HepG2 (cell line): Measurements from ENCODE around the gene AAR2. TPM values are rescaled to one million over a fixed set of nuclear protein-coding genes. Genes with fewer than 3 reads are reported as not detected.

Experiments used
- CCDC6 ChIP-seq: sonication (generic); formaldehyde crosslinking; IDR thresholded peaks from 2 replicates; pipeline ENCODE4 v1.8.1; 2022; ENCODE audit warnings: mild to moderate bottlenecking, missing genetic modification reagents, moderate library complexity
- DPF2 ChIP-seq: sonication (generic); formaldehyde crosslinking; IDR thresholded peaks from 2 replicates; pipeline ENCODE4 v1.4.0; 2020; ENCODE audit warnings: mild to moderate bottlenecking, low read depth, missing genetic modification reagents, borderline replicate concordance
- EP300 ChIP-seq, 3 experiments: sonication (generic) in 1 of 3; formaldehyde crosslinking in 1 of 3; IDR thresholded peaks; 2 replicates each; pipeline versions ENCODE4 v1.5.1 to v1.6.1; 2011 to 2020; ENCODE audit warnings: low read depth in 2 of 3, low read length in 2 of 3, borderline replicate concordance in 1 of 3, improper control_type of control experiment in 1 of 3, mild to moderate bottlenecking in 1 of 3, missing genetic modification reagents in 1 of 3, moderate library complexity in 1 of 3
- HDAC2 ChIP-seq: sonication (generic); formaldehyde crosslinking; IDR thresholded peaks from 2 replicates; pipeline ENCODE4 v1.4.0; 2020; ENCODE audit warnings: missing genetic modification reagents
- KDM1A ChIP-seq: IDR thresholded peaks from 2 replicates; pipeline ENCODE4 v1.6.1; 2016; ENCODE audit warnings: missing compliant biosample characterization
- KLF16 ChIP-seq, 2 experiments: sonication (generic) in 1 of 2; formaldehyde crosslinking in 1 of 2; IDR thresholded peaks; 2 replicates each; pipeline versions ENCODE4 v1.6.1 to v1.8.0; 2016 to 2023; ENCODE audit warnings: missing genetic modification reagents in 2 of 2, missing compliant biosample characterization in 1 of 2
- MYNN ChIP-seq: sonication (generic); formaldehyde crosslinking; IDR thresholded peaks from 2 replicates; pipeline ENCODE4 v1.4.0; 2020; ENCODE audit warnings: mild to moderate bottlenecking, low read depth, missing genetic modification reagents
- NFE2 ChIP-seq: sonication (generic); formaldehyde crosslinking; IDR thresholded peaks from 2 replicates; pipeline ENCODE4 v1.4.0; 2020; ENCODE audit warnings: missing genetic modification reagents
- NR3C1 ChIP-seq: sonication (generic); formaldehyde crosslinking; IDR thresholded peaks from 2 replicates; pipeline ENCODE4 v1.4.0; 2020; ENCODE audit warnings: missing genetic modification reagents
- ZFX ChIP-seq: sonication (generic); formaldehyde crosslinking; IDR thresholded peaks from 2 replicates; pipeline ENCODE4 v1.4.0; 2020; ENCODE audit warnings: mild to moderate bottlenecking, low read depth, missing genetic modification reagents, moderate library complexity
- ZMAT3 ChIP-seq: sonication (generic); formaldehyde crosslinking; conservative IDR thresholded peaks from 2 replicates; pipeline ENCODE4 v1.7.0; 2021; ENCODE audit warnings: missing genetic modification reagents
- ZNF3 ChIP-seq: IDR thresholded peaks from 2 replicates; pipeline ENCODE4 v1.7.0; 2017; ENCODE audit warnings: inconsistent platforms
- ZNF598 ChIP-seq: sonication (generic); formaldehyde crosslinking; IDR thresholded peaks from 2 replicates; pipeline ENCODE4 v1.5.1; 2020; ENCODE audit warnings: mild to moderate bottlenecking, missing genetic modification reagents, borderline replicate concordance
- ZNF660 ChIP-seq: sonication (generic); formaldehyde crosslinking; IDR thresholded peaks from 2 replicates; pipeline ENCODE4 v1.5.1; 2020; ENCODE audit warnings: mild to moderate bottlenecking, low read depth, missing genetic modification reagents, borderline replicate concordance
- ZNF703 ChIP-seq: sonication (generic); formaldehyde crosslinking; IDR thresholded peaks from 2 replicates; pipeline ENCODE4 v1.5.1; 2020; ENCODE audit warnings: missing genetic modification reagents, mild to moderate bottlenecking, moderate library complexity, borderline replicate concordance
- ZNF746 ChIP-seq: sonication (generic); formaldehyde crosslinking; IDR thresholded peaks from 2 replicates; pipeline ENCODE4 v1.8.0; 2022; ENCODE audit warnings: mild to moderate bottlenecking, missing genetic modification reagents
- polyA plus RNA-seq, 8 experiments: library from polyadenylated mRNA; depleted of rRNA in 3 of 8; stranded (reverse) in 7 of 8; unstranded in 1 of 8; fragments of >200 nt; fragmentation: Illumina TruSeq in 4 of 8; extraction: Trizol in 4 of 8; gene quantifications; 2 replicates each; pipeline versions ENCODE4 v1.2.1 to v1.2.3, GENCODE V29; 2011 to 2016; ENCODE audit warnings: low read depth in 4 of 8, missing spikeins in 1 of 8, mixed read lengths in 1 of 8; ENCODE audit not compliant: insufficient read depth in 1 of 8
- total RNA-seq, 5 experiments: library from RNA; depleted of rRNA; stranded (reverse); fragments of >200 nt; fragmentation: Illumina TruSeq; extraction: Trizol; gene quantifications; 2 replicates each; pipeline ENCODE4 v1.2.3, GENCODE V29; 2016; ENCODE audit warnings: low read depth in 1 of 5
- TF ChIP-seq, protein P1 (sequence below): sonication (generic); formaldehyde crosslinking; conservative IDR thresholded peaks from 2 replicates; pipeline ENCODE4 v1.8.0; 2022; ENCODE audit warnings: mild to moderate bottlenecking, moderate library complexity, missing genetic modification reagents
- TF ChIP-seq, protein P2 (sequence below): sonication (generic); formaldehyde crosslinking; IDR thresholded peaks from 2 replicates; pipeline ENCODE4 v1.5.1; 2020; ENCODE audit warnings: missing genetic modification reagents, mild to moderate bottlenecking, borderline replicate concordance
- TF ChIP-seq, protein P3 (sequence below): sonication (generic); formaldehyde crosslinking; IDR thresholded peaks from 2 replicates; pipeline ENCODE4 v1.9.0; 2022; ENCODE audit warnings: low read depth, missing genetic modification reagents

AAR2 gene
- total and polyA plus RNA-seq, 2 of the 13 experiments (the other 11 are each of a cell fraction or from before 2014, with no cell fraction given): 45.2 to 46.2 TPM

DNA sequence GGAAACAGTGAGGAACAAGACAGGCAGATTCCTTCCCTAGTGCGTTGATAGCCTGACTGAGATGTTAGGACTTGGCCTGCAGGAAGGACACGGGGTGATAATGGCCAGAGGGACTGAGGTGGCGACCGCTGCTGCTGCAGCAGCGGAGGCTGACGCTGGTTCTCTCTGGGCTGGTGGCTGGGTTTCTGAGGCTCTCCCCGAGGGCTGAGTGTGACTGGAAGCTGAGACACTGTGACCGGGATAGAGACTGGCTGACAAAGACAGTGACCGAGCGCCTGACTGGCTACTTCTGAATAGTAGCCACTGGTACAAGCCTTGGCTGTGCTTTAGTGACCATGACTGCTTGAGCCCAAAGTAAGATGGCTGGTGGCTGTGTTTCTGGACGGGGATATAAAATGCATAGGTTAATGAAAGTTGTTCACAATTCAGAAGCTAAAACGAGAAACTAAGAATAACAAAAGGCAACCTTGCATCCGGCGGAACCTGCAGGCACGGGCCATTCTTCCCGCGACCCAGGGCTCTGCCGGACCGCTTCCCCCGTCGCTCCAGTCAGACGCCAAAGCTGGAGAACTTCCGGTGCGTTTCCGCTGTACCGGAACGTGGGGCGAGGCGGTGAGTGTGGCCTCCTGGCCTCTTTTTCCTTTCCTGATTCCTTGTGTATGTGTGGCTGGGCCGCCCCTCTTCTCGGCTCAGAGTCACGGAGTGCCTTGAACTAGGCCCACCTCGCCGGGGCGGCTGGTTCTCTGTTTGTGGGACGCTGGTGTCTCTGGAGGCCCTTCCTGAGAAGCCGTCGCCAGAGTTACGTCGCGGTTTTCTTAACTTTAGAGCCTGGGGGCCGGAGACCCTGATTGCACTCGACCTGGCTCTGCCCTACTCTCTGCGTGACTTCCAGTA is at the start of gene AAR2 (continued):
- TF ChIP-seq MYNN (CRISPR knock-in tag) (no peak), ZNF746 (CRISPR knock-in tag) (peak; percentile 84), KLF16 (CRISPR knock-in tag; IDR thresholded peaks at IDR 0.05) (peak; percentile 19 to 100; a peak in 2 of 4 replicates), KDM1A (CRISPR knock-in tag) (peak; percentile 86), ZFX (peak; percentile 100), DPF2 (CRISPR knock-in tag) (no peak), NFE2 (CRISPR knock-in tag) (no peak), EP300 (IDR thresholded peaks at IDR 0.05; ENCODE audit: low read depth in 2 of 2, low read length in 2 of 2) (peak in 1 of 2 experiments; percentile 60; a peak in 1 of 4 replicates), EP300 (CRISPR knock-in tag; IDR thresholded peaks at IDR 0.05; ENCODE audit: borderline replicate concordance) (peak; percentile 75), ZNF660 (CRISPR knock-in tag) (no peak), ZNF3 (CRISPR knock-in tag) (no peak; the same call in 1 of the 2 replicates), CCDC6 (peak; percentile 84; the same call in 1 of the 2 replicates), NR3C1 (CRISPR knock-in tag) (0 out of 2 replicates have a peak, but pooled peaks have one; percentile 49), ZMAT3 (CRISPR knock-in tag) (peak; percentile 95), ZNF598 (peak; percentile 99), ZNF703 (peak; percentile 94), HDAC2 (CRISPR knock-in tag) (peak; percentile 100)
- TF ChIP-seq, protein P1, sequence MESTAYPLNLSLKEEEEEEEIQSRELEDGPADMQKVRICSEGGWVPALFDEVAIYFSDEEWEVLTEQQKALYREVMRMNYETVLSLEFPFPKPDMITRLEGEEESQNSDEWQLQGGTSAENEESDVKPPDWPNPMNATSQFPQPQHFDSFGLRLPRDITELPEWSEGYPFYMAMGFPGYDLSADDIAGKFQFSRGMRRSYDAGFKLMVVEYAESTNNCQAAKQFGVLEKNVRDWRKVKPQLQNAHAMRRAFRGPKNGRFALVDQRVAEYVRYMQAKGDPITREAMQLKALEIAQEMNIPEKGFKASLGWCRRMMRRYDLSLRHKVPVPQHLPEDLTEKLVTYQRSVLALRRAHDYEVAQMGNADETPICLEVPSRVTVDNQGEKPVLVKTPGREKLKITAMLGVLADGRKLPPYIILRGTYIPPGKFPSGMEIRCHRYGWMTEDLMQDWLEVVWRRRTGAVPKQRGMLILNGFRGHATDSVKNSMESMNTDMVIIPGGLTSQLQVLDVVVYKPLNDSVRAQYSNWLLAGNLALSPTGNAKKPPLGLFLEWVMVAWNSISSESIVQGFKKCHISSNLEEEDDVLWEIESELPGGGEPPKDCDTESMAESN (CRISPR knock-in tag): peak; percentile 92; the same call in 1 of the 2 replicates
- TF ChIP-seq, protein P2, sequence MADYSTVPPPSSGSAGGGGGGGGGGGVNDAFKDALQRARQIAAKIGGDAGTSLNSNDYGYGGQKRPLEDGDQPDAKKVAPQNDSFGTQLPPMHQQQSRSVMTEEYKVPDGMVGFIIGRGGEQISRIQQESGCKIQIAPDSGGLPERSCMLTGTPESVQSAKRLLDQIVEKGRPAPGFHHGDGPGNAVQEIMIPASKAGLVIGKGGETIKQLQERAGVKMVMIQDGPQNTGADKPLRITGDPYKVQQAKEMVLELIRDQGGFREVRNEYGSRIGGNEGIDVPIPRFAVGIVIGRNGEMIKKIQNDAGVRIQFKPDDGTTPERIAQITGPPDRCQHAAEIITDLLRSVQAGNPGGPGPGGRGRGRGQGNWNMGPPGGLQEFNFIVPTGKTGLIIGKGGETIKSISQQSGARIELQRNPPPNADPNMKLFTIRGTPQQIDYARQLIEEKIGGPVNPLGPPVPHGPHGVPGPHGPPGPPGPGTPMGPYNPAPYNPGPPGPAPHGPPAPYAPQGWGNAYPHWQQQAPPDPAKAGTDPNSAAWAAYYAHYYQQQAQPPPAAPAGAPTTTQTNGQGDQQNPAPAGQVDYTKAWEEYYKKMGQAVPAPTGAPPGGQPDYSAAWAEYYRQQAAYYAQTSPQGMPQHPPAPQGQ: peak; percentile 49; the same call in 1 of the 2 replicates
- TF ChIP-seq, protein P3, sequence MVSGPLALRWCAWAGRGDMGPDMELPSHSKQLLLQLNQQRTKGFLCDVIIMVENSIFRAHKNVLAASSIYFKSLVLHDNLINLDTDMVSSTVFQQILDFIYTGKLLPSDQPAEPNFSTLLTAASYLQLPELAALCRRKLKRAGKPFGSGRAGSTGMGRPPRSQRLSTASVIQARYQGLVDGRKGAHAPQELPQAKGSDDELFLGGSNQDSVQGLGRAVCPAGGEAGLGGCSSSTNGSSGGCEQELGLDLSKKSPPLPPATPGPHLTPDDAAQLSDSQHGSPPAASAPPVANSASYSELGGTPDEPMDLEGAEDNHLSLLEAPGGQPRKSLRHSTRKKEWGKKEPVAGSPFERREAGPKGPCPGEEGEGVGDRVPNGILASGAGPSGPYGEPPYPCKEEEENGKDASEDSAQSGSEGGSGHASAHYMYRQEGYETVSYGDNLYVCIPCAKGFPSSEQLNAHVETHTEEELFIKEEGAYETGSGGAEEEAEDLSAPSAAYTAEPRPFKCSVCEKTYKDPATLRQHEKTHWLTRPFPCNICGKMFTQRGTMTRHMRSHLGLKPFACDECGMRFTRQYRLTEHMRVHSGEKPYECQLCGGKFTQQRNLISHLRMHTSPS (CRISPR knock-in tag): no peak
